GM03348 (cell line): Measurements from ENCODE around the gene IGLL1.

Experiments used
- DNase-seq: peaks from one replicate; pipeline ENCODE4 v3.0.0; 2012; ENCODE audit warnings: low spot score

Gene IGLL1

GRCh38 chr22:23527971-23528740 lies 51.9 kb downstream of the IGLL1 start:
- DNase-seq: no peak

DNA sequence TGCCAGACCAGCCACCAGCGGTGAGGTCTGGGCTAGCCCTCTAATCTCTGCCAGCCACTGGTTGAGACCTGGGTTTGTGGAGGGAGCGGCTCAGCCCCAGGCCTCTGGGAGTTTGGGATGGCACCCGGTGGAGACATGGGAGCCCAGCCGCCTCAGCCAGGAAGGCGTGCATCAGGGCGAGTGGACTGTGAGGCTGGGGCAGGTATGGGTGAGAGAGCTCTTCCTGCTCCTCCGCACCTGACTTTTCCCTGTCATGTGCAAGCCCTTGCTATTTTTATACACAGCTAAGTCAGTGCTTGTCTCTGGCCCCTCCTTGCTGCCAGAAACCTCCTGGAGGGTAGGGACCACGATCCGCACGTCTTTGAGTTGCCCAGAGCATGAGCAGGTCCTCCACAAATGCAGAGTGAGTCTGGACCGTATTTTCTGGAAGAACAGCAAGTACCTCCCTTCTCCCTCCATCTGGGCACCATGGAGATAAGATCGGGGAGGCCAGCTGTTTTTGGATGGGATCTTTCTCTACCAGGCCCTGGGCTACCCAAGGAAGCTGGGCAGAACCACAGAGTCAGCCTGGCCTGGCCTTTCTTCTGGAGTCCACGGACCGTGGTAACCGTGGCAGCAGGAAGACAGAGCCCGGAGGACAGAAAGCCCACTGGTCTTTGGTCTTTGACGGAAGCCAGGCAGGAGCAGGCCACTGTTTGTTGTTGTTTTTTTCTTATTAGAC lies 53.3 kb downstream of the IGLL1 start:
- no peak for DNase-seq

DNA sequence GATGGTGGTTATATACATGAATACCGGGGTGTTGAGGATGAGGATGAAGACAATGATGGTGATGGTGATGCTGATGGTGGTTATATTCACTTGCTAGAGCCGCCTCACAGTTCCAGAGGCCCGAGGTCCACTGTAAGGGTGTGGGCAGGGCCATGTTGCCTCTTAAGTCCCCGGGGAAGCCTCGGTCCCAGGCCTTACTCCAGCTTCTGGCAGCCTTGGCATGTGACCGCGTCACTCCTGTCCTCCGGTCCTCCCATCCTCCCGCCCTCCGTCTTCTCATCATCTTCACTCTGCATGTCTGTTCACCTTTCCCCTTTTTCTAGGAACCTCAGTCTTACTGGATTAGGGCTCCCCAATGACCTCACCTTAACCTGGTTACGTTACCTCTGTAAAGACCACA lies 54.6 kb downstream of the IGLL1 start:
- no peak for DNase-seq

- no peak for DNase-seq
Measured at GRCh38 chr22:23524226-23524625, 55.9 kb downstream of the IGLL1 start.

GRCh38 chr22:23523713-23524112 lies 56.4 kb downstream of the IGLL1 start:
- no peak for DNase-seq
